GM12878 (cell line): ENCODE data around the gene LRRC74B. TPM values are rescaled to one million over a fixed set of nuclear protein-coding genes. Genes with fewer than 3 reads are reported as not detected.

ENCODE experiments used
- ATAC-seq: fragments of 200-7000 bp; cut with Tn5 transposase; 3 replicates; pipeline ENCODE4 v1.9.1; 2020; ENCODE audit warnings: mild to moderate bottlenecking, moderate library complexity
- BruUV-seq: library from RNA; stranded (reverse); fragments of 400-500 nt; replicated peaks from 2 replicates; lab custom pipeline; 2021; lab: Mats Ljungman, UMichigan
- CTCF ChIA-PET: fragments of 300-600 bp; sonication (Branson Sonifier 250); formaldehyde crosslinking; extraction: SDS; loops from one replicate; lab custom pipeline; 2021; ENCODE audit warnings: inconsistent platforms; lab: Yijun Ruan, JAX
- POLR2A ChIA-PET: fragments of 350-600 bp; formaldehyde crosslinking; extraction: SDS; loops from one replicate; lab custom pipeline; 2021; ENCODE audit warnings: inconsistent platforms; lab: Charles Lee
- RAD21 ChIA-PET: fragments of 300-600 bp; sonication (Branson Sonifier 250); formaldehyde crosslinking; loops from one replicate; lab custom pipeline; 2023; ENCODE audit warnings: antibody characterized with exemption; ENCODE audit not compliant: unreplicated experiment; lab: Charles Lee
- SMC1A ChIA-PET: fragments of 300-600 bp; sonication (Branson Sonifier 250); formaldehyde crosslinking; loops from one replicate; lab custom pipeline; 2023; ENCODE audit not compliant: unreplicated experiment, uncharacterized antibody; lab: Charles Lee
- DNase-seq: peaks from one replicate; pipeline ENCODE4 v3.0.0-alpha.2; 2011; ENCODE audit warnings: low read depth, low spot score
- FAIRE-seq: peaks from 3 replicates; lab custom pipeline; 2011; peaks lifted over from hg19 to GRCh38; lab: Jason Lieb, UNC
- H2AFZ ChIP-seq: 2 replicates; pipeline ENCODE4 v1.6.0; 2011; ENCODE audit warnings: low read depth, low read length, control low read depth; ENCODE audit not compliant: control insufficient read depth
- H3K27ac ChIP-seq: 2 replicates; pipeline ENCODE4 v1.5.1; 2011; ENCODE audit warnings: control low read depth; ENCODE audit not compliant: control insufficient read depth, insufficient read depth
- H3K27me3 ChIP-seq, 2 experiments: replicated peaks in 1 of 2; 2 replicates each; pipeline versions ENCODE4 v1.6.0 to v1.6.1; 2011; ENCODE audit warnings: low read length in 1 of 2; ENCODE audit not compliant: control insufficient read depth in 2 of 2, insufficient read depth in 2 of 2
- H3K36me3 ChIP-seq, 2 experiments: 2 replicates each; pipeline ENCODE4 v1.5.1; 2011; ENCODE audit warnings: low read length in 1 of 2; ENCODE audit not compliant: control insufficient read depth in 2 of 2, insufficient read depth in 2 of 2
- H3K4me1 ChIP-seq: 2 replicates; pipeline ENCODE4 v1.6.1; 2011; ENCODE audit warnings: mild to moderate bottlenecking, low read length, moderate library complexity, mixed read lengths; ENCODE audit not compliant: control insufficient read depth, insufficient read depth
- H3K4me2 ChIP-seq: 2 replicates; pipeline ENCODE4 v1.6.0; 2011; ENCODE audit warnings: control low read depth; ENCODE audit not compliant: control insufficient read depth, insufficient read depth
- H3K4me3 ChIP-seq: fragments of 200-600 bp; sonication (generic); 2 replicates; pipeline ENCODE4 v1.5.1; 2016
- H3K79me2 ChIP-seq: 2 replicates; pipeline ENCODE4 v1.6.0; 2011; ENCODE audit warnings: low read length; ENCODE audit not compliant: control insufficient read depth, insufficient read depth
- H3K9ac ChIP-seq: 2 replicates; pipeline ENCODE4 v1.8.0; 2011; ENCODE audit warnings: low read length, control low read depth, mixed read lengths; ENCODE audit not compliant: control insufficient read depth, insufficient read depth
- H3K9me3 ChIP-seq: replicated peaks from 3 replicates; pipeline ENCODE4 v1.5.1; 2011; ENCODE audit warnings: mild to moderate bottlenecking, low read length; ENCODE audit not compliant: control insufficient read depth, insufficient read depth
- H4K20me1 ChIP-seq: 2 replicates; pipeline ENCODE4 v1.6.0; 2011; ENCODE audit not compliant: control insufficient read depth, insufficient read depth
- KLF5 ChIP-seq: fragments of 450-650 bp; IDR thresholded peaks from 2 replicates; pipeline ENCODE4 v1.6.1; 2014; ENCODE audit warnings: mild to moderate bottlenecking; ENCODE audit not compliant: partially characterized antibody
- MEF2A ChIP-seq: IDR thresholded peaks from 2 replicates; pipeline ENCODE4 v1.6.1; 2011; ENCODE audit warnings: low read depth, mild to moderate bottlenecking, low read length, moderate library complexity; ENCODE audit not compliant: insufficient read depth
- MTA3 ChIP-seq: IDR thresholded peaks from 2 replicates; pipeline ENCODE4 v1.6.1; 2012; ENCODE audit warnings: low read length, inconsistent platforms, borderline replicate concordance
- NR2C2 ChIP-seq: IDR thresholded peaks from 2 replicates; pipeline ENCODE4 v1.6.1; 2011; ENCODE audit warnings: borderline replicate concordance, low read depth; ENCODE audit not compliant: control insufficient read depth, insufficient read length
- RB1 ChIP-seq: fragments of 450-650 bp; formaldehyde crosslinking; IDR thresholded peaks from 2 replicates; pipeline ENCODE4 v1.6.1; 2017; ENCODE audit warnings: mild to moderate bottlenecking, borderline replicate concordance
- SMAD5 ChIP-seq: IDR thresholded peaks from 2 replicates; pipeline ENCODE4 v1.6.1; 2016; ENCODE audit warnings: antibody characterized with exemption, low read depth
- SREBF1 ChIP-seq: IDR thresholded peaks from 2 replicates; pipeline ENCODE4 v1.6.1; 2012; ENCODE audit warnings: mild to moderate bottlenecking, low read length
- SRF ChIP-seq, 2 experiments: IDR thresholded peaks; 2 replicates each; pipeline ENCODE4 v1.6.1; 2011; ENCODE audit warnings: low read depth in 2 of 2, low read length in 2 of 2, mild to moderate bottlenecking in 1 of 2, moderate library complexity in 1 of 2
- ZNF217 ChIP-seq: fragments of 450-650 bp; IDR thresholded peaks from 2 replicates; pipeline ENCODE4 v1.6.1; 2017; ENCODE audit warnings: antibody characterized with exemption, mild to moderate bottlenecking
- ZZZ3 ChIP-seq: IDR thresholded peaks from 2 replicates; pipeline ENCODE4 v1.6.1; 2011; ENCODE audit warnings: low read depth; ENCODE audit not compliant: control insufficient read depth, insufficient read length
- WGBS: methylation state at CpG from one replicate; pipeline ENCODE4 v1.1.6; 2016; ENCODE audit warnings: low lambda C conversion rate; ENCODE audit not compliant: insufficient replicate concordance, insufficient coverage; ENCODE audit errors: missing lambda C conversion rate; 5-methylcytosine and 5-hydroxymethylcytosine counted together
- in situ Hi-C: fragments of 300-500 bp; cut with MboI; formaldehyde crosslinking; loops from 9 replicates; pipeline ENCODE4 v1.14.3; 2018; ENCODE audit warnings: mixed read lengths
- intact Hi-C: fragments of 100-400 bp; cut with micrococcal nuclease; formaldehyde crosslinking; loops from one replicate; pipeline ENCODE4 v1.14.2; 2022; ENCODE audit not compliant: unreplicated experiment
- polyA plus RNA-seq, 11 experiments: library from polyadenylated mRNA; depleted of rRNA in 4 of 11; unstranded in 6 of 11; stranded (reverse) in 5 of 11; fragments of >200 nt; fragmentation: Nextera tagmentation in 4 of 11; fragmentation: Illumina TruSeq in 1 of 11; extraction: Ambion mirVana in 4 of 11; extraction: Trizol in 1 of 11; gene quantifications; 1 replicate in 1 of 11; 2 replicates in 10 of 11; pipeline versions ENCODE4 v1.2.1 to v1.2.3, GENCODE V29; 2011 to 2016; ENCODE audit warnings: inconsistent platforms in 2 of 11, missing spikeins in 2 of 11, low read depth in 1 of 11
- total RNA-seq, 4 experiments: library from RNA; depleted of rRNA in 3 of 4; stranded (reverse); fragments of >200 nt in 3 of 4; fragmentation: Illumina TruSeq in 1 of 4; extraction: Trizol in 1 of 4; gene quantifications; 2 replicates each; pipeline versions ENCODE4 v1.2.1 to v1.2.3, GENCODE V29; 2013 to 2021
- TF ChIP-seq, protein P1 (sequence below): fragments of 450-650 bp; IDR thresholded peaks from 2 replicates; pipeline ENCODE4 v1.6.1; 2018; ENCODE audit warnings: mild to moderate bottlenecking, low read depth, moderate library complexity; ENCODE audit not compliant: partially characterized antibody

Gene LRRC74B
- total and polyA plus RNA-seq, 10 of the 15 experiments (the other 5 are each of a cell fraction or from before 2014, with no cell fraction given) = not detected

DNA sequence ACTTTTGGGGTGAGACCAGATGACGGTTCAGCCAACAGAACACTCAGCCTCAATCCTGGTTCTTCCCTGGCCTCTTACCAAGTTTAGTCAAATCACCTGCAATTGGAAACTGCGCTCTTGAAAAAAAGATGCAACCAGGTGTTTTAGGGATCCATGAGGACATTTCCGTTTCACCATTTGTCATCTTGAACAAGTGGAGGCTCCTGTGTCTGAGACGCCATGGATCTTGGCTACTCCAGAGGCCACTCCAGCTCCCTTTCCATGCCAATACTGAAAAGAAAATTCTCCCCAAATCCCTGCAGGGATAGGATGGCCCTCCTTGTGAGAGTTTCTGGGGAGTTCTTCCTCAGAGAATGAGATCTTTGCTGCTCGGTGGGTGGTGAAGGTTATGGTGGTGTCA lies 27.7 kb downstream of the LRRC74B start:
- H3K4me3 ChIP-seq = no peak overlapping the region
- no peaks in the 10 kb centered on the region for H3K4me1 ChIP-seq
- no peak overlapping the region for H3K9ac ChIP-seq
- ChIA-PET RAD21 (no interaction called here), POLR2A (no interaction called here), SMC1A (no interaction called here)
- no peaks in the 10 kb centered on the region; a peak in 1 of 4 replicates for H3K27me3 ChIP-seq
- no peaks in the 10 kb centered on the region for H4K20me1 ChIP-seq
- FAIRE-seq = no peak
- no peaks in the 10 kb centered on the region for H3K36me3 ChIP-seq
- 46% methylated on average over 5 of the region's 5 CpGs for WGBS
- no TSS peak for BruUV-seq
- H3K79me2 ChIP-seq = no peaks in the 10 kb centered on the region
- H3K4me2 ChIP-seq = no peak overlapping the region
- H3K27ac ChIP-seq = no peak overlapping the region
- in situ Hi-C loops = no loop called here
- DNase-seq = no peak
- H2AFZ ChIP-seq = no peak overlapping the region
- no peaks in the 10 kb centered on the region for H3K9me3 ChIP-seq
- no peak for TF ChIP-seq SMAD5
- no peak for TF ChIP-seq NR2C2
- no peak for TF ChIP-seq RB1
- no peak for TF ChIP-seq SRF (IDR thresholded peaks at IDR 0.05; ENCODE audit: low read depth in 2 of 2, low read length in 2 of 2)
- no peak for TF ChIP-seq MTA3
- TF ChIP-seq ZZZ3 = no peak
- TF ChIP-seq, all 136 proteins: peak for 0
- no peak for ATAC-seq
- intact Hi-C loops = no loop called here
- CTCF ChIA-PET = no interaction called here

DNA sequence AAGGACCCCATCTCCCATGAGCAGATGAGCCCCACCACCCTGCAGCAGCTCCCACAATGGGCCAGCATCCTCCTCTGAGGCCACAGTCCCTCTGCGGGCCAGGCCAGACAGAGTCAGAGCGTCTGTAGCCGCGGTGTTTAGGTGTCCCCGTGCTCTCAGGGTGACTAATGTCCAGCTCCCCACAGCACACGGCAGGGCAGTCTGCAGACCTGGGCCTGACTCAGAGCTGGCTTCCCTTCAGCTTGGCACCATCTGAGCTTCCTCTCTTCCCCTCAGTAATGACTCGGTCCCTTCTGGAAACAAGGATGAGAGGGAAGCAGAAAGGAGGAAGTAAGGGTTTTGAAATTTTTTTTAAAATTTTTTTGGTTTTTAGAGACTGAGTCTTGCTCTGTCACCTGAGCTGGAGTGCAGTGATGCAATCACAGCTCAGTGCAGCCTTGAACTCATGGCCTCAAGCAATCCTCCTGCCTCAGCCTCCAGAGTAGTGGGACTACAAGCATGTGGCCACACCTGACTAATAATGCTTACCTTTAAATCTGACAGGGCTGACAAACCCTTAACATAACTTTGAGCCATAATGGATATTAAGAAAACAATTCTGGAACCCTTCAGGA lies 28.5 kb downstream of the LRRC74B start:
- RAD21 ChIA-PET = no interaction called here
- H3K4me3 ChIP-seq = no peak overlapping the region
- in situ Hi-C loops = no loop called here
- ATAC-seq (no peak), DNase-seq (no peak), FAIRE-seq (no peak)
- H3K9ac ChIP-seq = no peak overlapping the region
- 23% methylated on average over 7 of the region's 7 CpGs for WGBS
- intact Hi-C loops = no loop called here
- H3K79me2 ChIP-seq = no peaks in the 10 kb centered on the region
- POLR2A ChIA-PET = no interaction called here
- no peaks in the 10 kb centered on the region for H4K20me1 ChIP-seq
- H3K9me3 ChIP-seq = no peaks in the 10 kb centered on the region
- no peaks in the 10 kb centered on the region; a peak in 1 of 4 replicates for H3K27me3 ChIP-seq
- CTCF ChIA-PET = no interaction called here
- no peak overlapping the region for H2AFZ ChIP-seq
- no peaks in the 10 kb centered on the region for H3K4me1 ChIP-seq
- no TSS peak for BruUV-seq
- SMC1A ChIA-PET = no interaction called here
- no peaks in the 10 kb centered on the region for H3K36me3 ChIP-seq
- no peak overlapping the region for H3K4me2 ChIP-seq
- no peak overlapping the region for H3K27ac ChIP-seq
- TF ChIP-seq, protein P1, sequence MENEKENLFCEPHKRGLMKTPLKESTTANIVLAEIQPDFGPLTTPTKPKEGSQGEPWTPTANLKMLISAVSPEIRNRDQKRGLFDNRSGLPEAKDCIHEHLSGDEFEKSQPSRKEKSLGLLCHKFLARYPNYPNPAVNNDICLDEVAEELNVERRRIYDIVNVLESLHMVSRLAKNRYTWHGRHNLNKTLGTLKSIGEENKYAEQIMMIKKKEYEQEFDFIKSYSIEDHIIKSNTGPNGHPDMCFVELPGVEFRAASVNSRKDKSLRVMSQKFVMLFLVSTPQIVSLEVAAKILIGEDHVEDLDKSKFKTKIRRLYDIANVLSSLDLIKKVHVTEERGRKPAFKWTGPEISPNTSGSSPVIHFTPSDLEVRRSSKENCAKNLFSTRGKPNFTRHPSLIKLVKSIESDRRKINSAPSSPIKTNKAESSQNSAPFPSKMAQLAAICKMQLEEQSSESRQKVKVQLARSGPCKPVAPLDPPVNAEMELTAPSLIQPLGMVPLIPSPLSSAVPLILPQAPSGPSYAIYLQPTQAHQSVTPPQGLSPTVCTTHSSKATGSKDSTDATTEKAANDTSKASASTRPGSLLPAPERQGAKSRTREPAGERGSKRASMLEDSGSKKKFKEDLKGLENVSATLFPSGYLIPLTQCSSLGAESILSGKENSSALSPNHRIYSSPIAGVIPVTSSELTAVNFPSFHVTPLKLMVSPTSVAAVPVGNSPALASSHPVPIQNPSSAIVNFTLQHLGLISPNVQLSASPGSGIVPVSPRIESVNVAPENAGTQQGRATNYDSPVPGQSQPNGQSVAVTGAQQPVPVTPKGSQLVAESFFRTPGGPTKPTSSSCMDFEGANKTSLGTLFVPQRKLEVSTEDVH = no peak
- TF ChIP-seq MEF2A (no peak), SREBF1 (no peak), KLF5 (no peak), ZNF217 (no peak)
